GM18909 (cell line): Measurements from ENCODE around the gene PLA2G6.
"Not testable (repeated sequence)": the region's sequence is repeated elsewhere in the genome, so short reads cannot be mapped to it uniquely, and the experiment has no call there.

Experiments used
- ATAC-seq: cut with Tn5 transposase; IDR thresholded peaks from one replicate; pipeline ENCODE4 v1.9.1; 2021; ENCODE audit warnings: mild to moderate bottlenecking; ENCODE audit not compliant: unreplicated experiment, poor library complexity

PLA2G6 gene

DNA sequence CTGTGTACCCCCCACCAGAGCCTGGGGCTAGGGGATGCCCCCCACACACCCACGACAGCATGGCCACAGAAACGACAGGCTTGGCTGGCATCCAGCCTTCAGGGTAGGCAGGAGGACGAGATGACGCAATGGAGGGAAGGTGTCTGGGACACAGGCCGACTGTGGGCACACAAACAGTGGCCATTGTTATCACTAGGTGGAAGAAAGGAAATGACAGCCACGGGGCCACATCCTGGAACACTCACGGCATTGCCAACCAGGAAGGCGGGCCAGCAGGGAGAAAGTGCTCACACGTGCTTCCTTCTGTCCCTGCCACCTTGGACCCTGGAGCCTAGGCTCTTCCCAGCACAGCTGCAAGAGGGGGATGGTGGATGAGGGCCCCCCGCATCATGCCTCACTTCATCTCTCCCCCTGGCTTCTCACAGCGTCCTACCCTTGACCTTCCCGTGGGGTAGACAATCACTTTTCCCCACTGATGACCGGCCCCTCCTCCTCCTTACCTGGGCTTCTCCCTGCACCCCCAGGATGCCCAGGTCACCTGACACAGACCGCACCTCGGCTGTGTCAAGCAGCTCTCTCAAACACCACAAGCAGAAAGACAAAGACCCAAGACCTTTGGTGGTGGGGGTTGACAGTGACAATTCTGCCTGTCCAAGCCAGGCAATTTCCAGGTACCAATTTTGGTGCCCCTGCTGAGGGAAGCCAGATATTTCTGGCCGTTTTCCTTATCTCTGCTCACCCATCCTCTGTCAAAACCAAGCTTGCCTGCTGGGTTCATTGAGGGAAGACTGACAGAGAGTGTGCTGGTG lies 8.6 kb downstream of the PLA2G6 start:
- ATAC-seq: no peak

DNA sequence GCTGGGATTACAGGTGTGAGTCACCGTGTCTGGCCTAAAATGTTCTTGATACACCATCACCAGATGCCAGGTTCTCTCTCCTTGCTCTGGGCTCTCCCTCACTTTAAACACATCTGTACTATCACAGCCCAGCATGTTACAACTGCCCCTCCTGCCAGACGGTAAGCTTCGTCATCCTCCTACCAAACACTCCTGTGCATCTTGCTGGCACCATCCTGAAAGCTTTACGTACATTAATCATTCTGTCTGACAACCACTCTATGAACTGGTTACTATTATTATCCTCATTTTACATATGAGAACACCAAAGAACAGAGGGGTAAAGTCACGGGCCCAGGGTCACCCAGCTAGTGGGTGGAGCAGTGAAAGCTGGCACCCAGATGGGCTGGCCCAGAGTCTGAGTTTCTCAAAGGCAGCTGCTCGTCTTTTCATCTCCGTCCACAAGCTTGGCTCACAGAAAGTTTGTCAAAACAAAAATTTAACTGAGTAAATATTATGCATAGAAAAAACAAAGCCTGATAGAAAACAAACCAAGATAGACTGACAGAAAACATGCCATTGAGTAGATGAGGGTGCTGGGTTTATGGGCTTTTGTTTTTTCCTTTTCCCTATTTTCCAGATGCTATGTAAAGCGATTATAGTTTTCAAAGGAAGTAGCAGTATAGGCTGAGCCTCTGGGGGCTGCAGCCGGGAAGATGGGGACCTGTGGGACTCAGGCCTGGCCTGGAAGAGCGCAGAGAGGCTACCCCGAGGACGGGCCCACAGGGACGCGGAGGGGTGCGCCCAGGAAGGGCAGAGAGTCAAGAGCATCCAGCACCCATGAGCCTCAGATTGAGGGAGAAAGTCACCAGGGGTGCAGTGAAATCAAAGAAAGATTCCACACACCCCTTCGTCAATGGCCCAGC lies 9.5 kb downstream of the PLA2G6 start:
- no peak for ATAC-seq

DNA sequence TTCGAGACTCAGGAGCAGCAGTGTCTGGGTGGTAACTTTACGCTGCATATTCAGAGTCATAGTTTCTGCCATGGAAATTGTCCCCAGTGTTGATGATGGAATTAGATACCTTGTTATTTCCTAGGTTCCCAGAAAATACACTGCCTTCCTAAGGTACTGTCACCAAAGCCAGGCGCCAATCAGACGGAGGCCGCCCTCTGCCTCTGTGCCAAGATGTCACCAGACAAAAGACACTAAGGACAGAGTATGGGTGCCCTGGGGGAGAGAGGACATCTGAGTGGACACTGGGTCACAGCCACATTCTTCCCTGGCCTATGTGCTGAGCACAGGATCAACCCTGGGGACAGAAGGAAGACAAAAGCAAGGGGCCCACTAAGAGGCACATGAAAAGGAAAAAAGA lies 11.2 kb downstream of the PLA2G6 start:
- ATAC-seq: no peak

DNA sequence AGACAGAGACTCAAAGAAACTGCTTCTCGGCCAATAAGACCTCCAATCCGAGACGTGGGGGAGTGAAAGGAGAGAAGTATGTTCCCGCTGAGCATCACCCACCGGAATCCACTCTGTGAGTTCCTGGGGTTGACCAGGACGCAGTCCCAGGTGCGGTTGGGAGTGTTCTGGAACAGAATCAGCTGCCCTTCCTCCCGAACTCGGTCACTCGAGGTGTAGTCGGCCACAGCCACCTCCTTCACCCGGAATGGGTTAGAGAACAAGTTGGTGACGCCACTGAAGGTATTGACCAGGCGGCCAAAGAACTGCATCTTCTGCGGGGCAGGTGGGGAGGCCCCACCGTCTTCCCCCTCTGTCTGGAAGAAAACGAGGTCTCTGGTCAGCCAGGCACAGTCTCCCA lies 12.5 kb downstream of the PLA2G6 start:
- no peak for ATAC-seq

DNA sequence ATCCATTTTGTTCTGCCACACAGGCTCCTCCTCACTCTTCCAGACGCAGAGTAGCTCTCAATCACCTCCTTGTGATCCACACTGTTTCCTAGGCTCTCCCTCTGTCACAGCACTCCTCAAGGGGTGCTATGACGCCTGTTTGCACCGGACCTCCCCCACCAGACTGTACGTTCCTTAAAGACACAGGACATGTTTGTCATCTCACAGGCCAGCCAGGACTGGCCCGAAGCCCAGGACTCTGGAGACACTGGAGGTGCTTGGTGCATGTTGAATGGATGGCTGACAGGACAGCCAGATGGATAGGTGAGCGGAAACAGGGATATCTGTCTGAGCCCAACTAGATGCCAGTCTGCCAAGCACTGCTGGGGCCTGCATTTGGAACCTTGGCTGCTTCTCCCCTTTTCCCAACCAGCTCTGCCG lies 13.6 kb downstream of the PLA2G6 start:
- ATAC-seq: no peak

DNA sequence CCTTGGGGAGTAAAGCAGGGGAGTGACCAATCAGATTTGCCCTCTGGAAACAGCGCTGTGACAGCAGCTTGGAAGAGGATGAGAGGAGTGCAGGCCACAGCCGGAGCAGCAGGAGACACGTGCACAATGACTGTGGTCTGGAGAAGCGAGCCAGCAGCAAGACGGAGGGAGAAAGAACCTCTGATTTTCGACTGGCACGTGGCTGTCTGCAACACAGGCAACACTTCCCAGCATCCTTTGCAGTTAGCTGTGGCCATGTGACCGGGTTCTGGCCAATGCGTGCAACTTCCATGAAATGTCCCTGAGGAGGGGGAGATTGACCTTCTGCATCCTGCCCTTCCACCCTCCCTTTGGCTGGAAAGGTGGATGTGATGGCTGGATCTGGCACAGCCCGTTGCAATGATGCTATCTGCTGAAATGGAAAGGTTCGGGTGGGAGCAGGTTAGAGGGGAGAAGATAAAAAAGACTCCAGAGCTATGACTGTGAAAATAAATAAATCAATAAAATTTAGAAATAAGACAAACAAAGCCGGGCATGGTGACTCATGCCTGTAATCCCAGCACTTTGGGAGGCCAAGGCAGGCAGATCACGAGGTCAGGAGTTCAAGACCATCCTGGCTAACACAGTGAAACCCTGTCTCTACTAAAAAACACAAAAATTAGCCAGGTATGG lies 15.6 kb downstream of the PLA2G6 start:
- ATAC-seq: no peak

DNA sequence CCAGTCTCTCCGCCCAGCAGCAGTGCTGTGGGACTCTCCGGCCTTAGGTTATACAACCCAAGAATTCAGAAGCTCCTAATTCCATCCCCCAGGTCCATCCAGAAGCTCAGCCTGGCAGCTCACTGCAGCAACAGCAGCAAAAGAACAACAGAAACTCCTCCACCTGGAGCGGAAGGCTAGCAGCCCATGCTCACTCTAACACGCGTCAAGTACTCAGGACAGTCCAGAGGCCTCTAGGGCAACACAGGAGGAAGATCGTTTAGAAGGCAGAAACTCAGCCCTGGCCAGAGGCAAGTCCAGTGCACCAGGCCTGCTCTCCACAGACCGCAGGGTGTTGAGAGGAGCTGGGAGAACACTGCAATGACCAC lies 17.1 kb downstream of the PLA2G6 start:
- no peak for ATAC-seq

DNA sequence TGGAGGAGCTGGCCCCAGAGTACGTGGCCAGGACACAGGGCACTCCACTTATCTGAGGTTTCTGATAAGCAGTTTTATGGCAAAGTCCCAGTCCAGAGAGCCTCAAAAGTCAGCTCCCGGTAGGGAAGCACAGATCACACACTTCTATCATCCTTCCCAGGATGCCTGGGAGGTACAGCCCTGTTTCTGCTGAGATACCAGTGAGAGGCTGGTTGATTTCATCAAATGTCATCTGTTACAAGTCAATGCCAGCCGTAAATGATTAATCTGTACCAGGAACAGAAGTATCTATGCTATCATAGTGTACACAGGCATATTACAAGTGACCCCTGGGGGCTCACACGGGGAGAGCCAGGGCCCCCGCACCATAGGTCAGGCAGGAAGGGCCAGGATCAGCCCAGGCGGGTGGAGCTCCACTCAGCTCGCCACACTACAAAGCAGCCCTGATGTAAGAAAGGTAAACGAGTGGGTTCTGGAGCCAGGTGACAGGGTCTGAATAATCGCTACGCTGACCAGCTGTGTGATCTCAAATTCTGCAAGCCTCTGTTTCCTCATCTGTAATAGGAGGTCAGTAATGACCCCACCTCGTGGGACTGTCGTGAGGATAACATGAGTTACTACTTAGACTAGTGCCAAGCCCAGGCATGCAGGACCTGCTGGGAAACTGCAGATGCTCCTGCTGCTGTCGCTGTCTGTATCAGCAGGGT lies 17.6 kb downstream of the PLA2G6 start:
- no peak for ATAC-seq

DNA sequence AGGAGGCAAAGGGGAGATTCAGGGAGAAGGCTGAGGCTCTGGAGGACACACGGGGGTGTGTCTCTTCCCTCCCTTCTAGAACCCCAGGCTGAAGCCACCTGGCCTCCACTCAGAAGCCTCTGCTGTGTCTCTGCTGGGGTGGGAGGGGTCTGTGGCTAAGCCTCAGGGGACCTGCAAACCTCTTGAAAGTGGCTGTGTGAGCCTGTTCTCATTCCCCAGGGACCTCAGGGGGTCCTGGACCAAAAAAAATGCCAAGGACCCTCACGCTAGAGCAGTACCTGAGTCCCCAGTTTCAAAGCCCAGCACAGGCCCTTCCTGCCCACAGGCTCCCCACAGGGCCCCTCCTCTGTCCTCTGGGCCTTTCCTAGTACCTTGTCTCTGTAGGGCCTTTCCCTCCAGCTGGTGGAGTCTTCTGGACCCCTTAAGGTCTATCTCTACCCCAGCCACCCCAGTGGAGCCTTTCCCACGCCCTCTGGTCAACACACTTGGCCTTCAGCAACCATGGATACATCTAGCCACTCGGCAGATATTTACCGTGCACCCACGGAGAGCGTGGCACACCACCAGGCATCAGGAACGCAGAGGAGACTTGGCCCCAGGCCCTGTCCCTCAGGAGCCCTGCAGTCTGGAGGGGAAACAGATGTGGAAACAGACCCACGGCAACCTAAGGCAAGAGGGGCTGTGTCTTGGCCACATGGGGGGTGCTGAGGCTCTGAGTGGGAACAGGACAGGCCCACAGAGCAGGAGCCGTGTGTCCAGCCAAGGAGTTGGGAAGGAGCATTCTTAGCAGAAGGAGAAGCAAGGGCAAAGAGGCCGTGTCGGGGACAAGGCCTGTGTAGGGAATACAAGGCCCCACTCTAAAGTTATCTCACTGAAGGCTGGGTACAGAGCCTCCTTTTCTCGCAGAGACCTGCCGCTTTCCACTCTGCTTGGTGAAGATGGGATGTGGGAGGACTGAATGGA lies 18.5 kb downstream of the PLA2G6 start:
- no peak for ATAC-seq

DNA sequence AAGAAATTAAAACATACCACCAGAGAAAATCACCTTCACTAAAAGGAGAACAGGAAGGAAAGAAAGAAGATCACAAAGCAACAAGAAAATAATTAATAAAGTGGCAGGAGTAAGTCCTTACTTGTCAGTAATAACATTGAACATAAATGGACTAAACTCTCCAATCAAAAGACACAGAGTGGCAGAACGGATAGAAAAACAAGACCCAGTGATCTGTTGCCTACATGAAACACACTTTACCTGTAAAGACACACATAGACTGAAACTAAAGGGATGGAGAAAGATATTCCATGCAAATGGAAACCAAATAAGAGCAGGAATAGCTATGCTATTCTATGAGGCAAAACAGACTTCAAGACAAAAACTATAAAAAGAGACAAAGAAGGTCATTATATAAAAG lies 25.9 kb downstream of the PLA2G6 start:
- ATAC-seq: no peak

DNA sequence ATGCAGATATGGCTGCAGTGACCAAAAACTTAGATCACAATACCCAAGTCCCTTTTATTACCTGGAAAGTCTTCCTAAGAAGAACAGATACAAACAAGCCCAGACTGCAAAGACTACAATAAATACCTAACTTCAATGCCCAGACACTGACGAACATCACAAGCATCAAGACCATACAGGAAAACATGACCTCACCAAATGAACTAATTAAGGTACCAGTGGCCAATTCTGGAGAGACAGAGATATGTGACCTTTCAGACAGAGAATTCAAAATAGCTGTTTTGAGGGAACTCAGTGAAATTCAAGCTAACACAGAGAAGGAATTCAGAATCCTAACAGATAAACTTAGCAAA lies 27.1 kb downstream of the PLA2G6 start:
- ATAC-seq: not testable (repeated sequence)

DNA sequence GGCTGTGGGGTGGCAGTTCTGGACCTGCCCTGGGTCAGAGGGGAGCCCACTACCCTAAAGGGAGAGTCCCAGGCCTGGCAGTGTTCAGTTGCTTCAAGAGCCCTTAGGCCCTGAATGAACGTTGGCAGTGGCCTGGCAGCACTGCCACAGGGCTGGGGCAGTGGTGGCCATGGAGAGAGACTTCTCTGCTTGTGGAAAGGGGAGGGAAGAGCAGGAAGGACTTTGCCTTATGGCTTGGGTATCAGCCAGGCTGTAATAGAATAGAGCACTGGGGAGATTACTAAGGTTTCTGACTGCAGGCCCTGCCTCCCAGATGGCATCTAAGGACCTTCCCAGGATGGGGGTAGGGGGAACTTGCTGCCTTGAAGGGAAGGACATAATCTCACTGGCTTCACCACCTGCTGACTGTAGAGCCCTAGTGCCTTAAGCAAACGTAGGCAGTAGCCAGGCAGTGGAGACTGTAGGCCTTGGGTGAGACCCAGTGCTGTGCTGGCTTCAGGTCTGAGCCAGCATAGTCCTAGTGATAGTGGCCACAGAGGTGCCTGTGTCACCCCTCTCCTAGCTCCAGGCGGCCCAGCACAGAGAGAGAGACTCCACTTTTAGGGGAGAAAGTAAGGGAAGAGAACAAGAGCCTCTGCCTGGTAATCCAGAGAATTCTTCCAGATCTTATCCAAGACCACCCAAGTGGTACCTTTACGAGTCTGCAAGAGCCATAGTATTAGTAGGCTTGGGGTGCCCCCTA lies 27.6 kb downstream of the PLA2G6 start:
- ATAC-seq: no peak

DNA sequence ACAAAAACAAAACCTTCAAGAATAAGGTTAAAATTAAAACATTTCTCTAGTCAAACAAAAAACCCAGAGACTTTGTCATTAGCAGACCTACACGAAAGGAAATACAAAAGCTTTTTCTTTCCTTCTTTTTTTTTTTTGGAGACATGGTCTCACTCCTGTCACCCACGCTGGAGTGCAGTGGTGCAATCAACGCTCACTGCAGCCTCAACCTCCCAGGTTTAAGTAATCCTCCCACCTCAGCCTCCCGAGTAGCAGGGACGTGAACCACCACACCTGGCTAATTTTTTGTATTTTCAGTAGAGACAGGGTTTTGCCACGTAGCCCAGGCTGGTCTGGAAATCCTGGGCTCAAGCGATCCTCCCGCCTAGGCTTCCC lies 30.5 kb downstream of the PLA2G6 start:
- no peak for ATAC-seq

DNA sequence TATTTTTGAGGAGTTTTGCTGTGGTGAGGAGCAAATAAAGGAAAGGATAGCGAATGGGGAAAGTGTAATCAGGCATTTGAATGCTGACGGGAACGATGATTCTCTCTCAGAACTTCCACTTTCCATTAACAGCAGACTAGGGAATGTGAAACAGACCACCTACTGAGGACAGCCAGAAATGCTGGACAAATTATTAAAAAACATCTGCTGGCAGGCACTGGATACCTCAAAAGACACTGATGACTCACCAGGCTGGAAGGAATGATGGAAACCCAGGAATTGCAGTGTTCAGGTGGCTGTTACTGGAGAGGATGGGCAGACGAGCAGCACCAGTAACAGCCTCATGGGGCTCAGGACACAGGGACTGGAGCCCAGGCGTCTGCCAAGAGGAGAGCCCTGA lies 33.4 kb downstream of the PLA2G6 start:
- ATAC-seq: no peak

DNA sequence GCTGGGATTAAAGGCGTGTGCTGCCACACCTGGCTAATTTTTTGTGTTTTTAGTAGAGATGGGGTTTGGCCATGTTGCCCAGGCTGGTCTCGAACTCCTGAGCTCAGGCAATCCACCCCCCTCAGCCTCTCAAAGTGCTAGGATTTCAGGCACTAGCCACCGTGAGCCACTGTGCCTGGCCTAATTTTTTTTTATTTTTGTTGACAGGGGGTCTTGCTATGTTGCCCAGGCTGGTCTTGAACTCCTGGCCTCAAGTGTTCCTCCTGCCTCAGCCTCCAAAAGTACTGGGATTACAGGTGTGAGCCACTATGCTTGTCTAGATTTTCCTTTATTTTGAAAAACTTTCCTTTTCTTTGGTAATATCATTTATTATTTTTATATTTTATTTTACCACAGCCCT lies 35.5 kb downstream of the PLA2G6 start:
- ATAC-seq: not testable (repeated sequence)

DNA sequence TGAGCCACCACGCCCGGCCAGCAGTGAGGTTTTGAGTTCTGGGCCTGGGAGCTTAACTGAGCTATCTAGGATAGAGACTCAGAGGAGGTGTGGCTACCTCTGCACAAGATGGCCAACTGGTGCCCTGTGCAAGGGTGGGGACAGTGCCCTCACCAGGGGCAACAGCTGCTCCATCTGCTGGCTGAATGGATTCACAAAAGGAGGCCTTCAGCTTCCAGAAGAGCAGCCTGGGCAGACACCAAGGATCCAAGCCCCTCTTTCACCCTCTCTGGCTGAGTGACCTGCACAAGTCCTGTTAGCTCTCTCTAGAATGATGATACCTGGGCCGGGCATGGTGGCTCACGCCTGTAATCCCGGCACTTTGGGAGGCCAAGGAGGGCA lies 37.6 kb downstream of the PLA2G6 start:
- ATAC-seq: no peak

DNA sequence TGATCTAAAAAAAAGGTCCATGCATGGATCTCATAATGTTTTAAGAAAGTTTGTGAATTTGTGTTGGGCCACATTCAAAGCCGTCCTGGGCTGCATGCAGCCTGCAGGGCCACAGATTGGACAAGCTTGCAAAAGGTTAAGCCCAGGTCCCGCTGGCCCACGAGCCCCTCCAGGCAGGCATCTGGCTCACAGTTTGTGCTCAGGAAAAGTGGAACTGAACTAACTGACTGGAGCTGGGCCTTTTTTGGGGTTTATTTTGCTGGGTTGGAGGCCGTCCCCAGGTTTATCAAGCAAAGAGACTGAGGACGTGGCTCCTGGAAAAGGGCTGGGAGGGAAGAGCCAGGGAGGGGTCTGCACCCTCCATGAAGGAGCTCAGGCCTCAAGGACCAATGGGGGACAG lies 39.0 kb downstream of the PLA2G6 start:
- no peak for ATAC-seq

DNA sequence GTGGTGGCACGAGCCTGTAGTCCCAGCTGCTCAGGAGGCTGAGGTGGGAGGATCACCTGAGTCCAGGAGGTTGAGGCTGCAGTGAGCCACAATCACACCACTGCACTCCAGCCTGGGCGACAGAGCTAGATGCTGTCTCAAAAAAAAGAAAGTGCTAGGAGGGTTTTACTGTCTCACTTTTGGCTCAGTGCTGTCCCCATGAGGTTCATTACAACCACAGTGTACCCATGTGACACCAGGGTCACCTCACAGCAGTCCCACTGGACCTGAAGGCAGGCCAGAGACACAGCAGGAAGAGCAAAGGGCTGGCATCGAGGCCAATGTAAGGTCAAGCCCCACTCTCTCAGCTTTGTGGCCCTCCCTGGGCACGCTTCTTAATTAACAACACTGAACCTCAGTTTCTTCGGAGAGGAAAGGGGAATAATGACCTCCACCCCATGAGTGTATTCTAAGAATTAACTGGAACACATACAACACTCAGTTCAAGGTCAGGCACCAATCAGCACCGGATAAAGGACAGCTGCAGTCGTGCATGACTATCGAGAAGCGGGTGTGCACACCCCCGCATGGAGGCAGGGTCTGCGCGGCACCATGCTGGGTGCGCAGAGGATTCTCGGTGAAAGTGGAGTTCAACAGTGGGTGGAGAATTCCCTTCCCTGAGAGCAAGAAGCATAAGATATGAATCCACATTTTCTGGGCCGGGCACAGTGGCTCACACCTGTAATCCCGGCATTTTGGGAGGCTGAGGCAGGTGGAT lies 40.2 kb downstream of the PLA2G6 start:
- no peak for ATAC-seq
